Subcutaneous adipose tissue (tissue), 4 donors: Measurements from ENCODE around the gene HNRNPUL1. TPM values are rescaled to one million over a fixed set of nuclear protein-coding genes. Genes with fewer than 3 reads are reported as not detected.

ENCODE experiments used
- total RNA-seq, 4 donors: library from RNA; depleted of rRNA; stranded (reverse); fragments of >200 nt; gene quantifications; one replicate each; pipeline ENCODE4 v1.1.0, GENCODE V29; 2016
- TF ChIP-seq, protein P1 (sequence below): fragments of 450-650 bp; IDR thresholded peaks from one replicate; pipeline ENCODE4 v1.5.1; 2016; ENCODE audit warnings: low read depth, mild to moderate bottlenecking, control low read depth, antibody characterized with exemption, moderate library complexity

Gene HNRNPUL1
- total RNA-seq, 4 donors from 2014 or later: 83.3 to 178 (median 135) TPM

DNA sequence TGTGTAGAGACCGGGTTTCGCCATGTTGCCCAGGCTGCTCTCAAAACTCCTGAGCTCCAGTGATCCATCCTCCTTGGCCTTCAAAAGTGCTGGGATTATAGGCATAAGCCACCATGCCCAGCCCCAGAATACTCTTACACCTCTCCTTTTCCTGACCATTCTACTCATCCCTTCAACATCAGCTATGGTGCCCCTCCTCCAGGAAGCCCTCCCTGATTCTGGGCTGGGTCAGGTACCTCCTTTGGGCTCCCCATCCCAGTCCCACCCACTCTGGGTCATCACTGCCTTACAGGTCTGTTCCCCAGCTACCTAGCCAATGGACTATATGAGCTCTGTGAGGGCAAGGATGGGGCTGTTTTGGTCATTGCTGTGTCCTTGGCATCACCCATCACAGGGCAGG, 80.0 kb downstream of the HNRNPUL1 start:
- TF ChIP-seq, protein P1, sequence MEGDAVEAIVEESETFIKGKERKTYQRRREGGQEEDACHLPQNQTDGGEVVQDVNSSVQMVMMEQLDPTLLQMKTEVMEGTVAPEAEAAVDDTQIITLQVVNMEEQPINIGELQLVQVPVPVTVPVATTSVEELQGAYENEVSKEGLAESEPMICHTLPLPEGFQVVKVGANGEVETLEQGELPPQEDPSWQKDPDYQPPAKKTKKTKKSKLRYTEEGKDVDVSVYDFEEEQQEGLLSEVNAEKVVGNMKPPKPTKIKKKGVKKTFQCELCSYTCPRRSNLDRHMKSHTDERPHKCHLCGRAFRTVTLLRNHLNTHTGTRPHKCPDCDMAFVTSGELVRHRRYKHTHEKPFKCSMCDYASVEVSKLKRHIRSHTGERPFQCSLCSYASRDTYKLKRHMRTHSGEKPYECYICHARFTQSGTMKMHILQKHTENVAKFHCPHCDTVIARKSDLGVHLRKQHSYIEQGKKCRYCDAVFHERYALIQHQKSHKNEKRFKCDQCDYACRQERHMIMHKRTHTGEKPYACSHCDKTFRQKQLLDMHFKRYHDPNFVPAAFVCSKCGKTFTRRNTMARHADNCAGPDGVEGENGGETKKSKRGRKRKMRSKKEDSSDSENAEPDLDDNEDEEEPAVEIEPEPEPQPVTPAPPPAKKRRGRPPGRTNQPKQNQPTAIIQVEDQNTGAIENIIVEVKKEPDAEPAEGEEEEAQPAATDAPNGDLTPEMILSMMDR: no peak

GRCh38 chr19:41350735-41351338, 86.7 kb downstream of the HNRNPUL1 start:
- TF ChIP-seq, protein P1: no peak

- TF ChIP-seq, protein P1: no peak
Observed at GRCh38 chr19:41351339-41352245, 87.4 kb downstream of the HNRNPUL1 start.

DNA sequence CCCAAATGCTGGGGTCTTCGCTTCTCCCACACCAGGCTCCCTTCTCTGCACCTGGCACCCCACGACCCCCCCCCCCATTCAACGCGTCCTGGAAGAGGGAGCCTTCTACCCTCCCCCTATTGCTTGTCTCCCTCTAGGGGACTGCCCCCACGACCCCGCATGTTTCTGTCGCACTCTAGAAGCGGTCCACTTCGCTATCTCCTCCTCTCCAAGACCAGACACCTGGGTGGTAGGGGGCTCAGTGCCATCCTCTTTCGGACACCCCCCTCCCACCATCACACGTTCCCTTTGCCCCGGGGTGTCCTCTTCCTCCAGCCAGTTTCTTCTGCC, 88.1 kb downstream of the HNRNPUL1 start:
- TF ChIP-seq, protein P1: no peak

- TF ChIP-seq, protein P1: no peak
Observed at GRCh38 chr19:41352609-41353465, 88.7 kb downstream of the HNRNPUL1 start.

DNA sequence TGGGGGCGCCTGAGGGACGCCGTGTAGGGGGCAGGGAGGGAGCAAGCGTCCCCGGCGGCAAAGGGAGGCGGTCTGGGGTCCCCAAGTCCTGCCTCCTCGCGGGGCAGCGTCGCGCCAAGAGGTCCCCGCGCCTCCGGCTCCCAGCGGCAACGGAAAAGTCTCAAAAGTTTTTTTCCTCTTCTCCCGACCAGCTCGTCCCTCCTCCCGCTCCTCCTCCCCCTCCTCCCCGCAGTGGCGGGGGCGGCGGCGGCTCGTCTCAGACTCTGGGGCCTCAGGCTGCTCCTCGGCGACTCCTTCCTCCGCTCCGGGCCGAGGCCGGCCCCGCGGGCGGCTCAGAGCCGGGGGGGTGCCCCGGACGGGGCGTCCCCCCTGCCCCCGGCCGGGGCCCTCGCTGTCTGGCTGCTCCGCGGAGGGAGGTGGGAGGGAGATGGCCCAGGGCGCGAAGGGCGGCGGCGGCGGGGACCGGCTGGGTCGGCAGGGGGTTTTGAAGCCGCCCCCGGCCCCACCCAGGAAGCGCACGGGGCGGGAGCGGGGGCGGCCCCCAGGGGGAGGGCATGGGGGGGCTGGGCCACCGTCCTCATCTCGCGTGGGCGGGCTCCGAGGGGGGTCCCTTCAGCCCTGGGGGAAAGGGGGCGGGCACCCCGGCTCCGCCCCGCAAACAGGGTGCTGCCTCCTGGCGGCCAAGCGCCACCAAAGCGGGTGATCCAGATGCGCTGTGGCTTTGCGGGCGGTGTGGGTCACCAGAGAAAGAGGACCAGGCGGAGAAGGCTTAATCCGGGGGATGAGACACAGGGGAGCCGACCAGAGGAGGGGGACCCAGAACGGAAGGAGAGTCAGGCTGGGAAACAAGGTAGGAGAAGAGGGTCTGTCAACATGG, 89.5 kb downstream of the HNRNPUL1 start, which contains the start of gene TGFB1:
Gene TGFB1, minus strand, starts transcription at position 457 of the 877 bp plus-strand sequence. CDS start 878 bp downstream, outside the sequence.
- TF ChIP-seq, protein P1: no peak
